Fibroblast of the conjunctiva (primary cell): ENCODE measurements around the gene EFNA1.

Source experiments
- DNase-seq: peaks from one replicate; pipeline ENCODE4 v3.0.0-alpha.2; 2010; ENCODE audit warnings: low read depth

Gene EFNA1

DNA sequence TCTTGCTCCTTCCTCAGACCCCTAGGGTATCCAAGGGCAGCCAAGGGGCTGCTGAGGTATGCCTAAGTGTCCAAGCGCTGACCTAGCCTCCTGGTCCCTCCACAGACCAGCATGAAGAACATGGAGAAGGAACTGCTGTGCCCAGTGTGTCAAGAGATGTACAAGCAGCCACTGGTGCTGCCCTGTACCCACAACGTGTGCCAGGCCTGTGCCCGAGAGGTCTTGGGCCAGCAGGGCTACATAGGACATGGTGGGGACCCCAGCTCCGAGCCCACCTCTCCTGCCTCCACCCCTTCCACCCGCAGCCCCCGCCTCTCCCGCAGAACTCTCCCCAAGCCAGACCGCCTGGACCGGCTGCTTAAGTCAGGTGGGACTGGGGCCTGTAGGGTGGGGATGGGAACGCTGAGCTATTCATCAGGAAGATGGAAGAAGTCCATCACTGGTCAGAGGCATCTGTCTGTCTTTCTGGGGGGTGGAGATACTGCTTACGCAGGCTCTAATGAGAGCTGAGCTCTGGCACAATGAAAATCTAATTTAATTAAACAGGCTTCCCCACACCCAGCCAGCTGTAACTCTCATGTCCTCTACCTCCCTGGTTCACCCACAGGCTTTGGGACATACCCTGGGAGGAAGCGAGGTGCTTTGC, 47.7 kb downstream of the EFNA1 start:
- no peak for DNase-seq

DNA sequence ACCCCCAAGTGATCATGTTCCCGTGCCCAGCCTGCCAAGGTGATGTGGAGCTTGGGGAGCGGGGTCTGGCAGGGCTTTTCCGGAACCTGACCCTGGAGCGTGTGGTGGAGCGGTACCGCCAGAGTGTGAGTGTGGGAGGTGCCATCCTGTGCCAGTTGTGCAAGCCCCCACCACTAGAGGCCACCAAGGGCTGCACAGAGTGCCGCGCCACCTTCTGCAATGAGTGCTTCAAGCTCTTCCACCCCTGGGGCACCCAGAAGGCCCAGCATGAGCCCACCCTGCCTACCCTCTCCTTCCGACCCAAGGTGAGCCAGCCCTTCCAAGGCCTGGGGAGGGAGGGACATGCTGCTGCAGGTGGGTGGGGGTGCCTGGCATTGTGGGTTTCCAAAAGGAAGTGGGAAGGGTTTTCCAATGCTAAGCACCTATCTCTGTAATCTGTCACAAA, 48.3 kb downstream of the EFNA1 start:
- no peak for DNase-seq

DNA sequence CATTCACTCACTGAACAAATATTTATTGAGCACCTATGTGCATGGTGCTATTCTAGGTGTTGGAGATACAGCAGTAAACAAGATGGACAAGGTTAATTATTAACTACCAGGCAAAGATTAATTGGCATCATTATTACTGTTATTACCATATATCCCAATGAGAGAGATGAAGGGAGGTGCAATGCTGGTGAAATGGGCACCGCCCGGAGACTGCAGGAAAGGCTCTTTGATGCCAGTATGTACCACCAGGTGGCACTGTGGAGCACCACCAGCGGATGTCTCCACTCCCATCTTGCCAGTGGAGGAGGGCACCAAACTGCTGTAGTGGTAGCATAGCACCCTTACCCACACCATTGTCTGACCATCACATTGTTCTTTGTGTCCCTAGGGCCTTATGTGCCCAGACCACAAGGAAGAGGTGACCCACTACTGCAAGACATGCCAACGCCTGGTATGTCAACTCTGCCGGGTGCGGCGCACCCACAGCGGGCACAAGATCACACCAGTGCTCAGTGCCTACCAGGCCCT, 48.9 kb downstream of the EFNA1 start:
- DNase-seq = peak; percentile 62

DNA sequence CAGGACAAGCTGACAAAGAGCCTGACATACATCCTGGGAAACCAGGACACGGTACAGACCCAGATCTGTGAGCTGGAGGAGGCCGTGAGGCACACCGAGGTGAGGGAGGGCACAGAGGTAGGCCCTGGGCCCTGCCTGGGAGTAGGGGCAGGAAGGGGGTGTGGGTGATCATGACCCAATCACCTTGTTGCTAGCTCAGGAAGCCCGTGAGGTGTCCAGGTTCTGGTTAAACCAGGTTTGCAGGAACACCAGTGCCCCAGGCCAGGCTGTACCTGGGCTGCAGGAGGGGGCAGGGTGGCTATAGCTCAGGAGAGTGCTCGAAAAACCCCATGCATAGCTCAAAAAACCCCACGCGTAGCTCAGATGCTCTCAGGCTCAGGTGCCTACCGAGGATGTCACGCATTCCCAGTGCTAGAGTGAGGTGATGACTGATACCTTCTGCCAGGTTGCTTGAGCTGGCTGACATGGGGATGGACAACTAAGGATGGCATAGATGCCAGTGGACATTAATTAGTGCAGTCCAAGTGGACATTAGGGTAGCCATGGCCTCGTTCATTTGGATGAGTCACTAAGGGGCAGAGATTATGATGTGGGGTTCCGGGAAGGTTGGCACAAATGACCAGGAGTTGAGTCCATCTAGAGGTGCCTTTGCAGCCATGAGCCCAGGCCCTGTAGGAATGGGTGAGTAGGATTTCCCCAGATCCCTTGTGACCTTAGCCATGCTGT, 49.7 kb downstream of the EFNA1 start:
- no peak for DNase-seq

DNA sequence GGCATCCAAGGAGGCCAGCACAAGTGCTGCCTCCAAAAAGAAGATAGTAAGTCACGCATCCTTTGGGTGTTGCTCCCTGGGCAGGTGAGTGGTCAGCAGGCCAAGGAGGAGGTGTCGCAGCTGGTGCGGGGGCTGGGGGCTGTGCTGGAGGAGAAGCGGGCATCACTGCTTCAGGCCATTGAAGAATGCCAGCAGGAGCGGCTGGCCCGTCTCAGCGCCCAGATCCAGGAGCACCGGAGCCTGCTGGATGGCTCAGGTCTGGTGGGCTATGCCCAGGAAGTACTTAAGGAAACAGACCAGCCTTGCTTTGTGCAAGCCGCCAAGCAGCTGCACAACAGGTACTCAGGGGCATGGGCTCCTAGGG, 50.2 kb downstream of the EFNA1 start:
- DNase-seq = no peak

DNA sequence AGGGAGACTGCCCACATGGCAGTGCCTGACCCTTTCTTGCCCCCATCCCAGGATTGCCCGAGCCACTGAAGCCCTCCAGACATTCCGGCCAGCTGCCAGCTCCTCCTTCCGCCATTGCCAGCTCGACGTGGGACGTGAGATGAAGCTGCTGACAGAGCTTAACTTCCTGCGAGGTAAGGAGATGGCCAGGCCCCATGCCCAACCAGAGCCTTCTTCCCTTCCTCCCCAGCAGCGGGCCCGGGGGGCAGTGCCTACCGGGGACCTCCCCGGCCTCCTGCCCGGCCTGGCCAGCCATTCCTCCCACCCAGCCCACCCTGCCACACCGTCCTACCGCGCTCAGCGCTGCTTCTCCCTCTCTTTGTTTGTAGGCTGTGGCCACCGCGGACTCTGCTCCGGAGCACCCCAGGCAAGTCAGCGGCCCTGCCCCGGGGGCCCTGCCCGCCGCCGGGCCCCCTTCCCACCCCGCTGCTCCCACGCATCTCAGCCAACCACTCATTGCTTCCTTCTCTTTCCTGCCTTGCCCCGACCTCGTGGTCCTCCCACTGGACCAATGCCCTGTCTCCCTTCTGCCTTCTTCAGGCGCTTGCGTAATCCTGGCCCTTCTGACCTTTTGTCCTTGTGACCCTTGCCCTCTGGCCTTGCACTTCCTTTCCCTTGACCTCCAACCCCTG, 50.9 kb downstream of the EFNA1 start:
- no peak for DNase-seq

DNA sequence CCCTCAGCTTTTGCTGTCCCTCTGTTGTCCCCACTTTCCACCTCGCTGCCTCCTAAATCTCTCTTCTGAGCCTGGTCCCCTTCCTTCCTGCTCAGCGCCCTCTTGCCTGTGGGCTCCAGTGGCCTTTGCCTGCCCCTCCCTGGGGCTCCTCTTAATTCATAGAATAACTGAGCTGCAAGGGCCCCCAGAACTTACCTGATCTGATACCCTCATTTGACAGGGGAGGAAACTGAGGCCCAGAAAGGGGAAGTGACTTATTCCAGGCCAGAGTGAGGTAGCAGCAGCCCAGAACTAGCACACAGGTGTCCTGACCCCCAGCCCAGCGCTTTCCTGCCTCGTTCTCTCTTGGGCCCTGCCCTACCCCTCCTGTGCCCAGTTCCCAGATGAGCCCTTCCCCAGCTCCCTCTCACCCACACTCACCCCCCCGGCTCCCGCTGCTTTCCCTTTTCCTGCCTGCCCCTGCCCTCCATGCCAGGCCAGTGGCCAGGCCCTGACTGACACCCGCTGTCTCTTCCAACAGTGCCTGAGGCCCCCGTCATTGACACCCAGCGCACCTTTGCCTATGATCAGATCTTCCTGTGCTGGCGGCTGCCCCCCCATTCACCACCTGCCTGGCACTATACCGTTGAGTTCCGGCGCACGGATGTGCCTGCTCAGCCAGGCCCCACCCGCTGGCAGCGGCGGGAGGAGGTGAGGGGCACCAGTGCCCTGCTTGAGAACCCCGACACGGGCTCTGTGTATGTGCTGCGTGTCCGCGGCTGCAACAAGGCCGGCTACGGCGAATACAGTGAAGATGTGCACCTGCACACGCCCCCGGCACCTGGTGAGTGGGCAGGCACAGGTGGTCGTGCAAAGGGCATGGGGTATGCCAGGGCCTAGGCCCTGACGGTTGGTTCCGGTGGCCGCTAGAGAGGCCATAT, 51.7 kb downstream of the EFNA1 start:
- DNase-seq = no peak

DNA sequence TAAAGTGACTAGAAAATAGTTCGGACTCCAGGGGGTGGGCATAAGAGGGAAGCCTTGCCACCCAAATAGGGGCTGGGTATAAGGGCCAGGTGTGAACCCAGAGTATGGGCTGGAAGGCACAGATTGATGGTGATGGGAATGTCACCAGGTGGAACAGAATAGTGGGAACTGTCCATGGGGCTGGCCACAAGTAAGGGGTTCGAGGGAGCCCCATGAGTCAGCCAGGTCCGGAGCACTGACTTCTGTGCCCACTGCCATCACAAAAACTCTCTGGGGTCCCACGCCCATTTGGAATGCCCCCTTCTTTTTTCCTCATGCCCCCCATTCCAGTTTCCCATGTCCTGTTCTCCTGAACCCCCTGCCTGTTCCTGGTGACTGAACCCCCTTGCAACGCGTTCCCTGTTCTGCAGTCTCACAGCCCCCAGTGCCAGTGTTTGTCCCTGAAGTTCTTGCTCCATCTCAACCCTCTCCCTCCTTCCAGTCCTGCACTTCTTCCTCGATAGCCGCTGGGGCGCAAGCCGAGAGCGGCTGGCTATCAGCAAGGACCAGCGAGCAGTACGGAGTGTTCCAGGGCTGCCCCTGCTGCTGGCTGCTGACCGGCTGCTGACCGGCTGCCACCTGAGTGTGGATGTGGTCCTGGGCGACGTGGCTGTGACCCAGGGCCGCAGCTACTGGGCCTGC, 53.8 kb downstream of the EFNA1 start:
- no peak for DNase-seq

DNA sequence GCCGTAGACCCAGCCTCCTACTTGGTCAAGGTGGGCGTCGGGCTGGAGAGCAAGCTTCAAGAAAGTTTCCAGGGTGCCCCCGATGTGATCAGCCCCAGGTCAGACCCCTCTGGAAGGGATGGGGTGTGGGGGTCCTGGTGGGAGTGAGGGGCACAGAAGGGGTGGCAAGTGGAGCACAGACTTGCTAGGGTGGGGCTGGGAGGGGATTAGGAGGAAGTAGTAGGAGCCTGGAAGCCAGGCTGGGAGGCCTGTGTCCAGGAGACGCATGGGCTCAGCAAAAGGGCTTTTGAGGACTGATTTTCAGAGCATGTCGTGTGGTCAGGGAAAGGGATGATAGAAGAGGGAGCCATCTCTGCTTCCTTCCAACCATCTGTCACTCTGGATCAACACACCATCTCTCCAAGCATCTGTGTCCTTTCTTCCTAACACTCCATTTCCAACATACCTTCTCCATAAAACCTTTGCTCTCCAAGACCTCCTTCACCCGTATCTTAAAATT, 54.4 kb downstream of the EFNA1 start:
- DNase-seq = no peak

DNA sequence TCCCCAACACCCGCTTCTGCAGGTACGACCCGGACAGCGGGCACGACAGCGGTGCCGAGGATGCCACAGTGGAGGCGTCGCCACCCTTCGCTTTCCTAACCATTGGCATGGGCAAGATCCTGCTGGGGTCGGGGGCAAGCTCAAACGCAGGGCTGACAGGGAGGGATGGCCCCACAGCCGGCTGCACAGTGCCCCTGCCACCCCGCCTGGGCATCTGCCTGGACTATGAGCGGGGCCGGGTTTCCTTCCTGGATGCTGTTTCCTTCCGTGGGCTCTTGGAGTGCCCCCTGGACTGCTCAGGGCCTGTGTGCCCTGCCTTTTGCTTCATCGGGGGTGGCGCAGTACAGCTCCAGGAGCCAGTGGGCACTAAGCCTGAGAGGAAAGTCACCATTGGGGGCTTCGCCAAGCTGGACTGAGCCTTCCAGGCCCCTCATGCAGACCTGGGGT, 56.1 kb downstream of the EFNA1 start:
- no peak for DNase-seq

DNA sequence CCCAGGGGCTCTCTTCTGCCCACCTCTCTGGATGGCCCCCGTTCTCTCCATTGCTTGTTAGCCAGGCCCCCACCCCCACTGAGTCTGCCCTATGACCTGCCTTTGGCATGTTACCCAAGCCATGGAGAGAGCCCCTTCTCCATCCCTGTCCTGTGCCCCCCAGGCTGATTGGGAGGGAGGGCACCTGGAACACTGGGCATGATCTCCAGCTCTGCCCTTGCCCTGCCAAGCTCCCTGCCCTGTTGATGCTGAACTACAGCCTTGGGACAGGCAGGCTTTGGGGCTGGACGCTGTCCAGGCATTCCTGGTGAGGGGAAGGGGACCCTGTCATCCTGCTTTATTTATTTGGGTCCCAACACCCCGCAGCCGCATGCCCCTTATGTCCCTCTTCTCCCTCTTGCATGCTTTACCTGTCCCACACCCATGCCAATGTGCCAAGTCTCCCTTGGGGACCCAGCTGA, 56.7 kb downstream of the EFNA1 start:
- no peak for DNase-seq
